T follicular helper cell (primary cell): ENCODE data around the gene AAR2.

ENCODE experiments used
- DNase-seq: peaks from one replicate; pipeline ENCODE4 v3.0.0-alpha.2; 2020; ENCODE audit warnings: low read depth

AAR2 gene

DNA sequence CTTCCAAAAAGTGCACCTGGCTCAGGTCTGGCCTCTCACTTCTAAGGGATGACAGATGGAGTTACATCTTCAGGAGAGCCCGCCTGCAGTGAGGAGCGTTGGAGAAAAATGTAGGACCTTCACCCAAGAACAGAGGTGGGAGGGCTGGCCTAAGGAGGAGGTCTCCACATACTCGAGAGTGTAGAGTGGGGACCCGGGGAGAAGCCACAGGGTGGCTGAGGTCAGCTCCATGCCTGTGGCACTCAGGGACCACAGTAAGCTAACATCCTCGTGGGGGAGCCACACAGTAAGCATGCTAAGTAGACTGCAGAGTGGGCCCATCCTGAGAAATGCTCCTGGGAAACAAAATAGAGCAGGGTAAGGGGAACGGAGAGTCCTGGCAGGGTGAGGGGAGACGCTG, 24.0 kb downstream of the AAR2 start:
- DNase-seq = no peak

- no peak for DNase-seq
These were observed 25.3 kb downstream of the AAR2 start for GRCh38 chr20:36261389-36262105.

DNA sequence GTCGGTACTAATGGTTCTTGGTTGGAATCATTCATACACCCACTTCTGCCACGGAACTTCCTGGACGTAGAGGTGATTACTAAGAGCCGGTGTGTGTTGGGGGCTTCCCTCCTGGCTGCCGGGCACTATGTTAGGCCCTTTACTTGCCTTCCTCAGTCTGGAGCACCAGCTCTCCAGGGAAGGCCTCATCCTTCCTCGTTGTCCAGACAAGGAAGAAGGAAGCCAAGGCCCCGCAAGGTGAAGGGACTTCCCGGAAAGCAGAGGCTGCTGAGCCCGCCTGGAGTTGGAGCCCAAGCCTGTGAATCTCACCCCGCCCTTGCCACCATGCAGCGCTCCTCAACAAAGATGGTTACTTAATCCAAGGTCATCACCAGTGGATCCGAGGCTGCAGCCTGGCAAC, 26.2 kb downstream of the AAR2 start:
- no peak for DNase-seq

DNA sequence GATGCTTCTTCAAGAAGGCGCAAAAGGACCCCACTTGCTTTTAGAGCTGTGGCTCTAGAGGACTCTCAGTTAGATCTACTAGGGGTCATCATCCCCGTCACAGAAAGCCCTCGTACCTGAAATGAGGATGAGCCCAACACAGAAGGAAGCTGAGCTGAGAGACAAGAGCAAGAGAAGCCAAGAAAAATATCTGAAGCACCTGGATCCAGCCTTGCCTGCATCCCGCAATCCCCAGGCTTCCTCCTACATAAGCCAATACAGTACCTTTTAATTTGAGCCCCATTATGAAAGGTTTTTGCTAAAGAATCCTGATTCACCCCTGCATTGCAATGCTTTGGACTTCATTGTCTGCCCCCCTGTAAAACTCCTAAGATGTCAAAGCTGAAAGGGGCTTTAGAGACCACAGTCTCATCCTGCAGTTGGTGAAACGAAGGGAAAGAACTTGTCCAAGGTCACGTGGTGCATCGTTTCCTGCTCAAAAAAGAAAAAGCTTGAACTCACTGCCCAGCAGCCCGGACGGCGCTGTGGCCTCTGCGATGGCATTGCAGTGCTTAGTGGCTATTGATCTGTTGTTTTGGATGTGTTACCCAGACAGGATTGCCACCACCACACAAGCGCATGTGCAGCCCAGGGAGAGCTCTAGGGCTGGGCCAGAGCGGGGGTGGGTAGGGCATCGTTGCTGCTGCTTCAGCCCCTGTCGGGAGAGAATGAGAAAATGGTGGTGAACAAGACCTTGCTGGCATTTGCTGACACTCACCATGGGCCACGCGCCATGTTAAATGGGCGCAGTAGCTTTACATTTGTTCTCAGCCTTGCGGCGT, 28.4 kb downstream of the AAR2 start:
- DNase-seq = no peak

GRCh38 chr20:36266189-36266588, 29.9 kb downstream of the AAR2 start:
- no peak for DNase-seq

DNA sequence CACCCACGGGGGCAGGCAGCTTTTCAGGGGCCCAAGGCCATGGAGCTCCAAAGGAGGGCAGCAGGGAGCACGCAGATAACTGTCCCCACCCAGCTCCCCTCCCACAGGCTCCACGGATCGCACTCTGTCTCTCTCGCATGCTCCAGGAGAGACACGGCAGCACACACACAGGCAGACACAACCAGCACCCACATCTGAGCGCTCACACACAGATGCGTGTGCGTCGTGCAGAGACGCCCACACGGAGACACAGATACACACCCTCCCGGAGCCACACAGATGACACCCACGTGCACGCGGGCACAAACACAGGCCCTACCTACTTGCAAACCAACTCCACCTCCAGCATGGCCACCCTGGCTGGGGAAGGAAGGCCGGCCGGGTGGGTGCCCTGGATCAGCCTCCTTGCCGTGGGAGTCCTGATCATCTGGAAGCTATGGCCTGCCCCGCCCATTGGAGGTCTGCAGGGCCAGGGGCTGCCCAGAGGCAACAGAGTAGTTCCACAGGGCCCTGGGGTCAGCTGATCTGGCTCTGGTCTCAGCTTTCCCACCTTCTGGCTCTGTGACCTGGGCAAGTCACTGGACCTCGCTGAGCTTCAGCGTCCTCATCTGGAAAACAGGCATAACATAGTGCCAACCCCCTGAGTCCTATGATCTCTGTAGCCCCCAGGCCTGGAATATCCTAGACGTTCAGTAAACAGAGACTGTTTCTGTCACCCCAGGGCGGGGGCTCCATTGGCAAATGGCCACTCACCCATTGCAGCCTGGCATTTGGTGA, 31.5 kb downstream of the AAR2 start:
- DNase-seq = no peak

- no peak for DNase-seq
These were observed 32.4 kb downstream of the AAR2 start for GRCh38 chr20:36268440-36269342.

- DNase-seq = no peak
These were observed 33.2 kb downstream of the AAR2 start for GRCh38 chr20:36269507-36269906.

DNA sequence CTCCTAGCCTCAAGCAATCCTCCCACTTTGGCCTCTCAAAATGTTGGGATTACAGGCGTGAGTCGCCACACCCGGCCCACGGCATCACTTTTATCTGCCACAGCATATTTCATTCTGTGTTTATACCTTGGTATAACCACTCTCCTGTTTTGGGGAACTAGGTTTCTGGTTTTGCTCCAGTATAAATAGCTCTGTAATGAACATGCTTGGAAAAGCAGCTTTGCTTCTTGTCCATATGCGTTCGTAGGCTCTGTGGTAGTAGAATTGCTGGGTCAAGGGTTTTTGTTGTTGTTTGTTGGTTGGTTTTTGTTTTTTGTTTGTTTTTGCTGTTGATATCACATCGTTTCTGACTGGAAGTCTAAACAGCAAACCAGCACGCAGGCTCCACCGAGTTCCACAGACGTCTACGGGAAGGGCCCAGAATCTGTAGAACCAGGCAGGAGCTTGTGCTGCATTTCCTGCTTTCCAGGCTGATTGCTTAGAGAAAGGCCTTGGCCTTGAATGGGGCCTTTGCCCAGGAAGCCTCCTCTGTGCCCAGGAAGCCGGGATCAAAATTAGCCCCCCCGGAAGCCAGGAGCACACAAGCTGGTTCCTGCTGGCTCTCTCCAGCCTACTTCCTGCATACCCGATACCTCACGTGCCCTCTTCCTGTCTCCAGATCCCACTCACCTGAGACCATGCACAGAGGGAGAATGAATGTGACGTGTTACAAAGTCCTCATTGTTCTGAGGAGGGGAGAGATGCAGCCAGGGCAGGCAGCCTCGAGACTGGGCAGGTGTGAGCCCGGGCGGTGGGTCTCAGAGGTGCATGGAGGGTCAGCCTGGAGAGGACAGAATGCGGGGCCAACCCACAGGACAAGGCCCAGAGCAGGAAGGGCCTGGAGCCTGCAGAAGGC, 34.7 kb downstream of the AAR2 start:
- DNase-seq = no peak

- DNase-seq = no peak
These were observed 35.6 kb downstream of the AAR2 start for GRCh38 chr20:36271639-36272546.

DNA sequence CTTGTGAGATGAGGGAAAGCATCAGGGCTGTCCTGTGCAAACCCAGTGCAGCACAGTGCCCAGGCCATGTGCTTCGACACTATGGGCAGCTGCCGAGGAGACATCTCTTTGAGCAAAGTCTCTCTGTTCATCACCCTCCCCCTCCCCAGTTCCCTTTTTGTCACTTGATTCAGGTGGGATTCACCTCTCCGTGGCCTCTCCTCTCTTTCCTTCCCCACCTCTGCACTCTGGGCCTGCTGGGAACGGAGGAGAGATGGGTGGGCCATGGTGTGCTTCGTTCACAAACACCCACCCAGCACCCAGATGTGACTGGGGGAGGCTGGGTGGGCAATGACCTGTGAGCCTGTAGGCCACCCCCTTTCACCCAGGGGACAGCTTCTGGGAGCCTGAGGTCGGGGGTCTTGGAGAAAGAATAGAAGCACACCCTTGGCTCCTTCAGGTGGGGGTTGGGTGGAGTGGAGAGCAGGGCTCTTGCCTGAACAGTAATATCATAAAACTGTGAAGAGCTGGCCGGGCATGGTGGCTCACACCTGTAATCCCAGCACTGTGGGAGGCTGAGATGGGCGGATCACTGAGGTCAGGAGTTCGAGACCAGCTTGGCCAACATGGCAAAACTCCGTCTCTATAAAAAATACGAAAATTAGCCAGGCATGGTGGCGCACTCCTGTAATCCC, 36.4 kb downstream of the AAR2 start:
- no peak for DNase-seq

- no peak for DNase-seq
These were observed 37.3 kb downstream of the AAR2 start for GRCh38 chr20:36273414-36274180.

DNA sequence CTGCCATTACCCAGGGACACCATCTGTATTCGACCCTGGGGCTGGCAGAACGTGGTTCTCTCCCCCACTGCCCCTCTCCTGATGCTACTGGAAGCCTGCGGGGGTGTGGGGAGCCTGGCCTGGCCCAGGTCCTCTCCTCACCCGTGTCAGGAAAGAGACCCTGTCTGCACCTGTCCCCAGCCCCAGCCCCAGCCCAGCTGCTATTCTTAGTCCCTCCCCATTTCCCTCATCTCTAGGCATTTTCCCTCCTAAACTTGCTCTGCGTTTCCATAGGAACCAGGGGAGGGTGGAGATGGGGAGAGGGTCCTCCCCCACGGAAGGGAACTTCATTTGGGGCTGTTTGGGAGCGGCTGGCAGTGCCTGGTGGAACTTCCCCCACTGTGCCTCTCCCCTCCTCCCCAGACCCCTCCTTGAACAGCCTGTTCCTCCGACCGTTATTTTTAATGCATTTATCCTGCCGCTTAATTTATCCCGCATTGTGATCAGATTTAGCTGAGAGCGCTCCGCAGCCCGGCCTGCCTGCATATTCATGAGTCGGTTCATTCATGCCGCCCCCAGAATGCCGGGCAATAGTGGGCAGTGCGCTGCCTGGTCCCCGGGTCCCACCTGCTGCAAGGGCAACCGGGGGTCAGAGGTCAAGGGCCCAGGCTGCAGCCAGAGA, 38.0 kb downstream of the AAR2 start:
- DNase-seq = no peak

- DNase-seq = no peak
These were observed 38.7 kb downstream of the AAR2 start for GRCh38 chr20:36275011-36275410.

DNA sequence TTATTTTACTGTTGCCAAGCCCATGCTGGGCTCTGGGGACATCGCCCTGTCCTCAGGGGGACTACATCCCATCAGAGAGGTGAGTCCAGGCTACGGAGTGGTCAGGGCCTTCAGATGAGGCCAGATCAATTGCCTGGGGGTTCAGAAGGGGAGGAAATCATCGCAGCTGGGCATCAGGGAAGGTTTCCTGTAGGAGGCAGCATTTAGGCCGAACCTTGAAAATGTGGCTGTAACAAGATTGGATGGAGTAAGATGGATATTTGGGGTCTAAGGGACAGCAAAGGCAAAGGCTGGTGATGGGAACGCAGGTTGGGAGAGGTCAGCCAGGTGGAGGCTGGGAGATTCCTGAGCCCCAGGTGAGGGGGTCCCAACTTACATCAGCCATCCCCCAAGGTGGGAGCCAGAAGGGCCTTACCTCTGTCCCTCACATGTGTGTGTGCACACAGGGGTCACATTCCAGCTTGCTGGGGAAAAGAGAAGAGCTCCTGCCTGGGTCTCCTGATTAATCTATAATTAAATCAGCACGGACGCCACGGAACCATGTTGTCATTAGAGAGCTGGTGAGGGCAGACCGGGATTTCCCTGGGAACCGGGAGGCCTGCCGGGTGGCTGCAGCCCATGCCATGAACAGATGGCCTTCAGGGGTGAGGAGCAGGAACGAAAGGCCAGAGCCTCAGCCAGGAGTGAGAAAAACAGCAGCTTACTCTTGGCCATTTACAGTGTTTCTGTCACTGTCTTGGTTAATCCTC, 39.3 kb downstream of the AAR2 start:
- DNase-seq = no peak

GRCh38 chr20:36277546-36277945, 41.3 kb downstream of the AAR2 start:
- no peak for DNase-seq

- no peak for DNase-seq
These were observed 43.1 kb downstream of the AAR2 start for GRCh38 chr20:36279362-36279761.
